Activated T-cell treated with anti-CD3 and anti-CD28 coated beads, Interleukin-2, amount 50 U/mL, for 48 hours (primary cell): ENCODE measurements around the gene BID.
"Not testable (repeated sequence)": the region's sequence is repeated elsewhere in the genome, so short reads cannot be mapped to it uniquely, and the experiment has no call there.

Source experiments
- DNase-seq, 2 experiments: peaks; one replicate each; pipeline ENCODE4 v3.0.0-alpha.2; 2020

The BID gene

GRCh38 chr22:17698276-17698675 lies 76.0 kb downstream of the BID start:
- not testable (repeated sequence) for DNase-seq

DNA sequence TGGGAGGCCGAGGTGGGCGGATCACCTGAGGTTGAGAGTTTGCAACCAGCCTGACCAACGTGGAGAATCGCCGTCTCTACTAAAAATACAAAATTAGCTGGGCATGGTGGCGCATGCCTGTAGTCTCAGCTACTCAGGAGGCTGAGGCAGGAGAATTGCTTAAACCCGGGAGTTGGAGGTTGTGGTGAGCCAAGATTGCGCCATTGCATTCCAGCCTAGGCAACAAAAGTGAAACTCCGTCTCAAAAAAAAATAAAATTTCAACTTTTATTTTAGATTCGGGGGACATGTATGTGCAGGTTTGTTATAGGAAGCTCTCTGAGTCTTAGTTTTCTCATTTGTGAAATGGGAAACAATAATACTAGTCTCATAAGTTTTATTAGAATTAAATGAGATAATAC lies 77.1 kb downstream of the BID start:
- not testable (repeated sequence) for DNase-seq

DNA sequence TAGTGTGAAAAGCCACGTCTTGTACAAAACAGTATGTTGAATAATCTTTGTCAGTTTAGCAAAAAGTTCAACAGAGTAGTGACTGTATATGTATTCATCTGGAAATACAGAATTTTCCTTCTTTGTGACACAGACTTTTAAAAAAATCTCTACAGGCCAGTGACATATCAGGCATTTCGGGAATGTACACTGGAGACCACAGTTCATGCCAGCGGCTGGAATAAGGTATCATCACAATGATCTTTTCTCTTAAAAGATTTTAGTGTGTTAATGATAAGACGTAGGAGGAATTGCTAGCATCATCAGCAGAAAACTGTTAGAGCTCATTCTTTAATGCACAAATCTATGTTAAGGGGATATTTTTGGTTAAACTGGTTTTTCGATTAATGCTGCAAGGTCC lies 78.3 kb downstream of the BID start:
- DNase-seq: no peak

GRCh38 chr22:17694752-17695151 lies 79.5 kb downstream of the BID start:
- no peak for DNase-seq

GRCh38 chr22:17694193-17694592 lies 80.1 kb downstream of the BID start:
- no peak for DNase-seq

DNA sequence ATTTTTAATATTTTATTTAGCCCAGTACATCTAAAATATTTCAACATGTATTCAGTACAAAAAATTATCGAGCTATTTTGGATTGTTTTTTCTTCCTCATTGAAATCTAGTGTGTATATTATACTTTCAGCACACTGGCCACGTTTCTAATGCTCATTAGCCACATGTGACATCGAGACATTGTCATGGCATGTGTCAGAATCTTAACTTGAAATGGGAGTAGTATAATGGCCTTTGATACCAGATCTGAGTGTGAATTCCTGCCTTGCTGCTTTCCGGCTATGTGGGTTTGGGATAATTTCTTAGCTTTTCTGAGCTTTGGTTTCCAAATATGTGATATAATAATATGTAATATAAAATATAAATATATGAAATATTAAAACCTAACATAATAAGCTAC lies 81.4 kb downstream of the BID start:
- no peak for DNase-seq

DNA sequence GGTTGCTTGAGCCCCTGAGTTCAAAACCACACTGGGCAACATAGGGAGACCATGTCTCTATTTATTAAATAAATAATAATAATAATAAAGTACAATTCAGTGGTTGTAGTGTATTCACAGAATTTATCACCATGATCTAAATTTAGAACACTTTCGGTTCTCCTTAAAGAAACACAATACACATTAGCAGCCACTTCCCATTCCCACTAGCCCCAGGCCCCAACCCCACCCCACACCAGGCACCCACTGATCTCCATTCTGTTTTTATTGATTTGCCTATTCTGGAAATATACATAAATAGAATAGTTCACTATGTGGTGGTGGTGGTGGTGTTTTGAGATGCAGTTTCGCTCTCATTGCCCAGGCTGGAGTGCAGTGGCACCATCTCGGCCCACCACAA lies 90.0 kb downstream of the BID start:
- DNase-seq: no peak
